ENCODE data around the gene SAFB.

SAFB gene

DNA sequence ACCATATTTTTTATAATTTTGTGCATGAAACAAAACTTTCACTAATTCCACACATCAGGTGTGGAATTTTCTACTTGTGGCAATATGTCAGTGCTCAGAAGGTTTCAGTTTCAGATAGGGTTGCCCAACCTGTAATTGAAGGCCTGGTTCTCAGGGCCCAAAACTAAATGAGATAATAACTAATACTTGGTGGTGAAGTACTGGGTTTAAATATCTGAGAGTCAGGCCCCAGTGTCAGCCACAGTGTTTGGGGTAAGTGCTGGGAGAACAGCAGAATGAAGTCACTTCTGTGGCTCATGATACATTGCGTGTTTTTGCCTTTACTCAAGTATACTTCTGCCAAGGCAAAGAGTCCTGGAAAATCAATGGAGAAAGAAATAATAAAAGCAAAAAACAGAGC lies 5.6 kb downstream of the SAFB start:
- DNase-seq: no peak

DNA sequence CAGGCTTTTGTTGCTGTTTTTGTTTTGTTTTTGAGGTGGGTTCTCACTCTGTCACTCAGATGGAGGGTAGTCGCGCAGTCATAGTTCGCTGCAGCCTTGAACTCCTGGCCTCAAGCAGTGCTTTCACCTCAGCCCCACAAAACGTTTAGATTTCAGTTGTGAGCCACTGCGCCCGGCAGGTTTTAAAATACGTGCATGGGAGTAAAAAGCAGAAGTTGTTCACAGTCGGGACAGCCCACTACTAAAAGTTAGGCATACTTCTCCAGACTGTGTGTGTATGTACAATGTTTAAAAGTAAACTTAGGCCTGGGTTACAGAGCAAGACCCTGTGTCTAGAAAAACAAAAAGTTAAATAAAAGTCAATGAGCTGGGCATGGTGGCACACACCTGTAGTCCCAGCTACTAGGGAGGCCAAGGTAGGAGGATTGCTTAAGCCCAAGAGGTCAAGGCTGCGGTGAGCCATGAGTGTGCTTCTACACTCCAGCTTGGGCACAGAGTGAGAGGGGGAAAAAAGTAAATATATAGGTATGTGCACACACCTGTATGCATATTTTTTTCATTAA lies 6.1 kb downstream of the SAFB start:
- DNase-seq: no peak

DNA sequence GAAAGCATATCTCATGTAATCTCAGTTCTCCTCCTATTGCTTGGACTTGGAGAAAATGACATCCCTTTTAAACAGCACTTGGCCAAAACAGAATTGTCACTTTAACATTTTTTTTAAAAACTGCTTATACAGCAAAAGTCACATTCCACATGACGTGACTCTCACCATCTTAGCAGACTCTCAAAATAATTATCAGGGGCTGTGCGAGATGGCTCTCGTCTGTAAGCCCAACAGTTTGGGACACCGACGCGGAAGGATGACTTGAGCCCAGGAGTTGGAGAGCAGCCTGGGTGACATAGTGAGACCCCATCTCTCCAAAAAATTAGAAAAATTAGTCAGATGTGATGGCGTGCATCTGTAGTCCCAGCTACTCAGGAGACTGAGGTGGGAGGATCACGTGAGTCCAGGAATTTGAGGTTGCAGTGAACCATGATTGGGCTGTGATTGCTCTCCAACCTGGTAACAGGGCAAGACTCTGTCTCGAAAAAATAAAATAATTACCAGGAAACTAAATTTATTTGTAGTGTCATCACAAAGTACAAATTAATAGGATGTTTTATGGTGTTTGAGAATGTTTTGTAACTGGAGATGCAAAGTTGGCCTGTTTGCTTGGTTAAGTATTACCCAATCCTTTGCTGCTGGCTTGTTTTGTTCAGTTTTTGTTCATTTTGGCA lies 8.8 kb downstream of the SAFB start:
- no peak for DNase-seq

DNA sequence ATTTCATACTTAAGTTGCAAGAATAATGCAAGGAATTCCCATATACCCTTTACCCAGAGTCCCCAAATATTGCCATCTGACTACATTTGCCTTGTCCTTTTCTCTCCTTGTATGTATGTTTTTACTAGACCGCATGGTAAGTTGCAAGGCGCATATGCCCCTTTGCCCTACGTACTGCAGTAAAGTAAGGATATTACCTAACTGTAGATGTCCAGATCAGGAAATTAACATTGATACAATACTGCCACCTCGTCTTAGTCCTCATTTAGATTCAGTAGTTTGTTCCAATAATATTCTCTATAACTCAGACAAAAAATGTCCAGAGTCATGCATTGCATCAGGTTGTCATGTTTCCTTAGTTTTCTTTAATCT lies 9.3 kb downstream of the SAFB start:
- no peak for DNase-seq

DNA sequence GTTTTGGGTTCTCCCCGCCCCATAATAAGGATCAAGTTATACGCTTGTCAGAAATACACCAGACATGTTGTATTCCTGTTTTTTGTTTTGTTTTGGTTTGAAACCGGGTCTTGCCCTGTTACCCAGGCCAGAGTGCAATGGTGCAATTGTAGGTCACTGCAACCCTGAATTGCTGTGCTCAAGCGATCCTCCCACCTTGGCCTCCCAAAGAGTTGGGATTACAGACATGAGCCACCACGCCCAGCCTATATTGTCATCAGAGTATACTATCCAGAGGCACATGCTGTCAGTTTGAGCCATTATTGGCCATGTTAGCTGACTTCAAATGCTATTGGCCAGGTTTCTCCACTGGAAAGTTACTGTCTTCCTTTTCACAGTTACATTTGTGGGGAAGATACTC lies 9.8 kb downstream of the SAFB start:
- DNase-seq: no peak

DNA sequence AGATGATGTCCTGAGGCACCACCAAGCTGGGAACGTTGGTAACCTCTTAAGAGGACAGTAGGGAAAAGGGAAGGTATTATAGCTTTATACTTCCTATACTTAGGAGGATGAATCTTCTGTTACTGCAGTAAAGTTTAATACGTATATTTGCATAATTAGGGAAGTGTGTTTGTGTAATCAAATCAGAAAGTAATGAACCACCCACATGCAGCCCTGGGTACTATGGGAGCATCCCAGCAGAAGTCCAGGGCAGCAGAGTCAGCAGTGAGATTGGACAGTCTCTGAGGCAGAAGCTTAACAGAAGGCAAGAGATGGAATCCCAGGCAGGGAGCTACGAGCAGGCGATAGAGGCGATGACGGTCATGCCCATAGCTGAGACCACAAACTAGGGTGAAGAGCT lies 12.5 kb downstream of the SAFB start:
- no peak for DNase-seq

DNA sequence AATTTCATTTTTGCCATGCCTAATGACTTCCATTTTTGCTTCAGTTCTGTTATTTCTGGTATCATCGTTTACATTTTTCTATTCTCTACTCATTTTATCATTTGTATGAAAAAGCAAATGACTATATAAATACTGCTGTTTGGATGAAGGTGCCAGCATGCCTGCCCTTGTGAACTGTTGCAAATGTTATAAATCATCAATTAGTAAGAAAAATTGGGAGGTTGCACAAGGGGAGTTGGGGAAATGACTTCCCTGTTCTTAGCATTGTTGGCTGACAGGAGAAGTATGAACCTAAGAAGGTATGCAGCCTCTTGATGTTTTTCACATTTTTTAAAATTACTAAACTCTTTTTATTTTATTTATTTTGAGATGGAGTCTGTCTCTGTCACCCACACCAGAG lies 15.1 kb downstream of the SAFB start:
- no peak for DNase-seq

DNA sequence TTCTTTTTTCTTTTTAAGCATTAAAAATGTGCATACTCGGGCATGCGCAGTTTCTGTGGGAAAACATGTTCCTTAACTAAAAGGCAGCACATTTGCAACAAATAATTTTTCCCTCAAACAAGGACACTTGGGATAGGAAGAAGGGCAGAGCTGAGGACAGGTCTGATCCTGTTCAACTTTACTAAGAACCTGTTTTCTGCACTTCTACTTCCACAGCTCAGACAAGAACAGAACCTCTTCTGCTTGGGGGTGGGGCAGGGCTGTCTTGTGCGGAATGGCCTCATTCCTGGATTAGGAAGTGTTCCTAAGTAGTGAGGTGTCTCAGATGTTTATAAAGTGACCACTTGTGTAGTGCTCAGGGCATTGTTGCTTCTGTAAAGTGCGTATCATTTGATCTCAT lies 18.3 kb downstream of the SAFB start:
- no peak for DNase-seq

DNA sequence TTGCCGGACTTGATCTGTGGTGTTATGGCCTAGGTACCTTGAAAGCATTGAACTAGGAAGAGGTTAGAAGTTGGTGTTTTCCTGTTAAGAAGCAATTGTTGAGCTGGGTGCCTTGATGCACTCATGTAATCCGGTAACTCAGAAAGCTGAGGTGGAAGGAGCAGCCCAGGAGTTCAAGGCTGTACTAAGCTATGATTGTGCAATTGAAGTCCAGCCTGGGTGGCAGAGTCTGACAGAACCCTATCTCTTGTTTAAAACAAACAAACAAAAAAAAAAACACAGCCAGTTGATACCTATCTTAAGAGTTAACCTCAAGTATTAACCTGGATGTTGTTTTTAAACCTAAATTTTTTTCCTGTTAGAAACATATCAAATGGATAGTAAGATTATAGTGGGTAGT lies 19.3 kb downstream of the SAFB start:
- no peak for DNase-seq

DNA sequence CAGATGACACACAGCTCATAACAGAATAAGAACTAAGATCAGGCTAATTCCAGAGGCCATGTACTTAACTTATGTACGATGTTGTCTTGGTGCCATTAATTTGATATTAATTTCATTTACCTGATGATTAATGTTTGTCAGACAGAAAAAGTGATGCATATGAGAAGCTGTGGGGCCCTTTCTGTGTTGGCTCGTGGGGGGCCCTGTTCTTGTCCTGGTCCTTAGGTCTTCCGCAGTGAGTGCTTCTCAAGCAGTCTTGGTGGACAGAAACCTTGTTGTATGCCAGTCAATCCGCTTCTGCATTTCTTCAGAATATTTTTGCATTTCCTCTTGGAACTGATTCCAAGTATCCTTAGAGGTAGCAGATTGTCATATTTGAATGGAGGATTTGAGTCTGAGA lies 20.2 kb downstream of the SAFB start:
- no peak for DNase-seq

DNA sequence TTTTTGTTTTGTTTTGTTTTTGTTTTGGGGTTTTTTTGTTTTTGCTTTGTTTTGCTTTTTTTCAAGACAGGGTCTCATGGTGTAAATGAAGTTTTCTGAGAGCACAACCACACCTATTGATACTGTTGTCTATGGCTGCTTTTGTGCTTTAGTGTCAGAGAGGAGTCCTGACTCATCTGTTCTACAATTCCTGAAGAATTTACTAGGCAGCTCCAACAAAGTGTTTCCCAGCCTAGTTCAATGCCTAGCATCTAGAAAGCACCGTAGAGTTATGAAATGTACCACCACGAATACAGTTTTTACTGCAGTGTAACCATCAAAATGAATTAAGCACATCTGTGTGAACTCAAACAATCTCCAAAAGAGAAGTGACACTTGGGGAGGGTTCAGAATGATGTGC lies 21.2 kb downstream of the SAFB start:
- no peak for DNase-seq

DNA sequence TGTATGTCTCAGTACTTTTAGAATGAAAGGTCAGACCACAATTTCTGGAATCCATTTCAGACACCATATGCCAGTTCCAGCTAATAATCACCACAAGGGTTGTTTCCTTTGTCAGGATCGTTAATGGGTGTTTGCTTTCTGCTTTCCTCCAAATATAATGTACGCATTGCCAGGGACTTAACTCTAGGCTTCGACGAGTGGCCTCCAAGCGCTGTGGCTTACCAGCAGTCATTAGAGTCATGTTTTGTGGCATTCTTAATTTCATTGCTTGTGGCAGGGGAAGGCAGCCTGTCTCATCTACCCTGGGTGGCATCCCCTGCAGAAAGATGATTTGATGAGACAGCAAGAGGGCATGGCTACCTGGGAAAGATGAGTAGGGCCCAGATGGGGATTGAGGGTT lies 22.5 kb downstream of the SAFB start:
- no peak for DNase-seq

DNA sequence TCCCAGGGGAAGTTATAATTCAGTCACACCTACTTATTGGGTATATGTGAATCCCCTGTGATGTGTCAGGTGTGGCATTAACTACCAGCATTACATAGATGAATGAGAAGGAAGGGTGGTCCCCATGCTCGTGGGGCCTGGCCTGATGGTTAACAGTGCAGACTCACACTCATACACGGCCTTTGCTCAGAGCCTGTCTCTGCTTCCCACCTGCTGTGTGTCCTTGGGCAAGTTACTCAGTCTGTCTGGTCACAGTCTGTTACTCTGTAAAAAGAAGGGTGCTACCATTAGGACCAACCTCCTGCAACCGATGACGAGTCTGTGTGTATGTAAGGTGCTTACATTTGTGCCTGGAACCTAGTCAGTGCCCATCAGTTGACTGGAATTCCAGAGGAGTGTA lies 23.8 kb downstream of the SAFB start:
- DNase-seq: no peak

DNA sequence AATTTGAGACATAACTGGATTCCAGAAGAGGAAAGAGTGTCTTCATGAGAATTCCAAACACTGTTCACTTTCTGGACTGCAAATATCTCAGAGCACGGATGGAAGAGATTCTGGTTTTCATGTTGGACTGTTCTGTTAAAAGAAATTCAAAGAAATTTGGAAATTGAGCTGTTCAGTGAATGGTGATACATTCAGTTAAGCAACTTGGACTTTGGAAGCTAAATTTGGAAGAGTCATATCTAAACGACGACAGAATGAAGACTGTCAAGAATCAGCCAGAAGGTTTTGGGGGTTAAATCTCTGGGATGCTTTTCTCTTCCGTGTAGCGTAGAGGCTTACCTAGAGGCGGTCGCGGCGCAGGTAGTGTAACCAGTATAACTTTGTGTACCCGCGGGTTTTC lies 25.6 kb downstream of the SAFB start:
- DNase-seq: no peak

DNA sequence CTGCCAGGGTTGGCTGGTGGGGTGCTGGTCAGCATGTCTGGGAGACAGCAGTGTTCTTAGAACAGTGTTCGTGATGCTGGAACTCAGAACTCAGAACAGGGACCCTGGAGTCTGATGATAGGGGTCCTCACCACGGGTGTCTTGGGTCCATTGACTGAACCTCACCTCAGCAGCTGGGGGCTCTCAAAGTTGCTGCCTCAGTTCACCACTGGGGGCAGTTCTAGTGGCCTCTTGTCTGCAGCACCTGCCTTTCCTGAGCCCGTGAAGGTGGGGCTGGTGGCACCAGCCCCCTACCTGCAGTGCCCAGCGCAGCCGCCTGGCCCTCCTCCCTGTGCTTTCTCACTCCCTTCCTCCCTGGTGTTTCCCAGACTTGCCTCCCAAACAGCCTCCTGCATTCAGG lies 28.5 kb downstream of the SAFB start:
- DNase-seq: no peak

DNA sequence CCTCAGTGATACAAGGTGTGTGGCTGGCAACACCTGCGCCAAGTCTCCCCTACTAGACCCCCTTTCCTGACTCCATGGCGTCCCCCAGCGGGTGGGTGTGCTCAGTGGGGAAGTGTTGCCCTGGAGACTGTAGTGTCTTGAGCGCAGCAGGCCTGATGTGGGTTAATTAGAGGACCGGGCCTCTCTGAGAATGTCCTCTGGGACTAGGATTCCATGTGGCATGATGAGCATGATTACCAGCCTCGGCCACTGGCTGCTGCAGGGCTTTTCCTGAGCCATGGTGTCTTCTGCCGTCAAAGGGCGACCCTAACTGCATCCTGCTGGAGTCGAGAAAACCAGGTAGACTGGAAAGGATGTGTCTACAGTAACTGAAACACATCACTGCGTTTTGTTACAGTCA lies 29.4 kb downstream of the SAFB start:
- DNase-seq: no peak

DNA sequence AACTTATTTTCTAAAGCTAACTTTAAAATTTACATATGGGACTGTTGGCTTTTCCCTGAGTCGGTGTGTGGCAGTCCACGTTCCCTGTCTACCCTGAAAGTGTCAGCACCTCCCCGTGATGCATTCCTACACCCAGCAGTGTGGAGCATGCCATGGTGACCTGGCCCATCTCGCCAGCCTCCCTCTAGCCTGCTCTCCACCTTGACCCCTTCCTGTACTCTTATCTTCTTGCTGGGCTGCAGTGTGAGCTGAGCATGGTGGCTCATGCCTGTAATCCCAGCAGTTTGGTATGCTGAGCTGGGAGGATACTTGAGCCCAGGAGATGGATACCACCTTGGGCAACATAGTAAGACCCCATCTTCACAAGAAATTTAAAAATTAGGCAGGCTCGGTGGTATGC lies 32.0 kb downstream of the SAFB start:
- DNase-seq: no peak

DNA sequence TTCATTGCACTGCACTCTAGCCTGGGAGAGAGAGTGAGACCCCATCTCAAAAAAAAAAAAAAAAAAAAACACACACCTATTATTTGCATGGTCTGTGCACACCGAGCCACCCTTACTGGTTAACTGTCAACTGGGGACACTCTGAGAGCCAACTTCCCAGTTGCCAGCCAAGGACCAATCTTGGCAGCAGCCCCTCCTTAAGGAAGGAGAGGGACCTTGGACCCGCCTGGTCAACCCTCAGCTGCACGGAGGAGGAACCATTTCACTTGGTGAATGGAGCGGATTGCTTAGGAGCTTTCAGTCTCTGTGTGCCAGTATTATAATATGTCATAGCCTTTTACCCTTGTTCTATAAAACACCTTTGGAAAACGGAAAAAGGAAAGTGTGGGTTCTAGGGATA lies 32.5 kb downstream of the SAFB start:
- DNase-seq: no peak

DNA sequence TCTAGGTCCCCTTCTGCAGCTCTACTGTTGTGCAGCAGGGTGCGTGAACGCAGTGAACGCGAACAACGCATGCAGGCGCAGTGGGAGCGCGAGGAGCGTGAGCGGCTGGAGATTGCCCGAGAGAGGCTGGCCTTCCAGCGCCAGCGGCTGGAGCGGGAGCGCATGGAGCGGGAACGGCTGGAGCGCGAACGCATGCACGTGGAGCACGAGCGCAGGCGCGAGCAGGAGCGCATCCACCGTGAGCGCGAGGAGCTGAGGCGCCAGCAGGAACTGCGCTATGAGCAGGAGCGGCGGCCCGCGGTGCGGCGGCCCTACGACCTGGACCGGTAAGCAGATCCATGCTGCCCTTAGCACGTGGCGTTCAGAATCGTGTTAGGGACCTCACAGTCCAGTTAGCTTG lies 38.6 kb downstream of the SAFB start:
- DNase-seq: no peak

DNA sequence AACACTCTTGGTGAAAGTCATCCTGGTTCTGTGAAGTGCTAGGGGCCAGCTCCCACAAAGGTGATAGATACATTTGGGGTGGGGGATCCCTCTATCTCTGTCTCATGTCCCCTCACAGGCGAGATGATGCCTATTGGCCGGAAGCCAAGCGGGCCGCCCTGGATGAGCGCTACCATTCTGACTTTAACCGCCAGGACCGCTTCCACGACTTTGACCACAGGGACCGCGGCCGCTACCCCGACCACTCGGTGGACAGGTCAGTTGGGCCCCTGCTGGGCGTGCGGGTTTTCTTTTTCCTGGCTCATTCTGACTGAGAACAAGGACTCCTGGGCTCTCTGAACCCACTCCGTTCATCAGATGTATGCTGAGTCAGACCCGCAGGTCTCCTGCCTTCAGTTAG lies 41.0 kb downstream of the SAFB start:
- no peak for DNase-seq

DNA sequence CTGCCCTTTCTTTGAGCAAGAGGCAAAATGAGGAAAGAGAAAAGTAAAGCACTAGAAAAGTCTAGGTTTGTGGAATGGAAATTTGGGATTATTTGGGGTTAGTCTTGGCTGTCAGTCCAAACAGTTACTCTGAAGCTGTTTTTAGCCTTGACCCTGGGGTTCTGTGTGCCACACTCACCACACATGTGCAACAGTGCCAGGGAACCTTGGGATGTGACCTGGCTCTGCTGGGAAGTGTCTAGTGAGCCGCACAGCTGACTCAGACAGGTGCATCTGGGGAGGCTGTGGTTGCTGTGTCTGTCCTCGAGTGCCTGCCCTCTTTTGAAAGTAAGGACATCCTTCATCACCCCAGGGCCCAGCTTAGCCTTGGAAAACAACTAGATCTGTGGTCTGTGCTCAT lies 41.6 kb downstream of the SAFB start:
- no peak for DNase-seq

DNA sequence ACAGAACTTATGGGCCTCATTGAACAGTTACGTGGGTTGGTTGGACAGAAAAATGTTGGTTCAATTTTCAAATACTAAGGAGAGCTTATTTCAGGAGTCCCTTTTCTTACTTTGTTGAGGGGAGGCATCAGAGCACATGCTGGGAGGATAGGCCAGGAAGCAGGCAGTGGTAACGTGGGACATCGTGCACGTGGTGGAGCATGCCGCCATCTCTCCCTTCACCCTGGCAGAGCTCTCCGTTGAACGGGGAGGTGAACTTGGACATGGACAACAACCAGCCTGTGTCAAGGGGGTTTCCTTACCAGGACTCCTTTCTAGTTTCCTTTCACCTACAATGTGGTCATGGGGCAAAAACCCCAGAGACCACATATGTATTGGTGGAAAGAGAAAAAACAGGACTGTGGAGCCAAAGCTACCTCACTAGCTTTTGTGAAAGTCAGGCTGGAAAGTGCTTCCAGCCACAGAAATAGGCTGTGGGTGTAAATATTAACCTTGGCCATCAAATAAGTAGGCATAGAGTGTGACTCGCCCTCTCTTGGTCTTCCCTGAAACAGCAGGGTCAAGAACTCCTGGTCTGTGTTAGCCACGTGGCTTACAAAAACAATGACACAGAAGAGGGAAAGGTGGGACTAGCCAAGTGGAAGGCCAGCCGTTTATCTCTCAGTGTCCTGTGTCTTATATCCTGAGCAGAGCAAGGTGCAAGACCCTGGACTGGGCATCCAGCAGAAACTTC lies 43.1 kb downstream of the SAFB start:
- no peak for DNase-seq

DNA sequence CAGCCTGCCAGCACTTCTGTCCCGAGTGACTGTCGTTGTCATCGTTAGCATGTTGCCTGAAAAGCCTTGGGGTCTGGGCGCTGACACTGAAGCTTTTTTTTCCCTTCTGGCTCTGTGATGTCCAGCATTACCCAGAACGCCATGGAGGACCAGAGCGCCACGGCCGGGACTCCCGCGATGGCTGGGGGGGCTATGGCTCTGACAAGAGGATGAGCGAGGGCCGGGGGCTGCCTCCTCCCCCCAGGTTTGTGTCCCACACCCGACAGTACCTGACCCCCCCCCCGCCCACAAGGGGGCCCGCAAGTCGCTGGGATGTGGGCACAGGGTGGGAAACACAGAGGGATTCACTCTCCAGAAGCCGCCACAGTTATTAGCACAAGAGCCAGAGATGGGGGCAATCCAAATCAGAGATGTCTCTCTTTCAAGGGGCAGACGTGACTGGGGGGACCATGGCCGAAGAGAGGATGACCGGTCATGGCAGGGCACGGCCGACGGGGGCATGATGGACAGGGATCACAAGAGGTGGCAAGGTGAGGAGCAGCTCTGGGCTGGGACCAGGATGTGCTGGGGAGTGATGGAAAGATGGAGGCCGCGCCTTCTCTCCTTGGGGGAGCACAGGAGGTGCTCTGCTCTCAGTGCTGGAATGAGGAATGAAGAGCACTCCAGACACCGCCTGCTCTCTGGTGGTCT lies 44.2 kb downstream of the SAFB start:
- no peak for DNase-seq

DNA sequence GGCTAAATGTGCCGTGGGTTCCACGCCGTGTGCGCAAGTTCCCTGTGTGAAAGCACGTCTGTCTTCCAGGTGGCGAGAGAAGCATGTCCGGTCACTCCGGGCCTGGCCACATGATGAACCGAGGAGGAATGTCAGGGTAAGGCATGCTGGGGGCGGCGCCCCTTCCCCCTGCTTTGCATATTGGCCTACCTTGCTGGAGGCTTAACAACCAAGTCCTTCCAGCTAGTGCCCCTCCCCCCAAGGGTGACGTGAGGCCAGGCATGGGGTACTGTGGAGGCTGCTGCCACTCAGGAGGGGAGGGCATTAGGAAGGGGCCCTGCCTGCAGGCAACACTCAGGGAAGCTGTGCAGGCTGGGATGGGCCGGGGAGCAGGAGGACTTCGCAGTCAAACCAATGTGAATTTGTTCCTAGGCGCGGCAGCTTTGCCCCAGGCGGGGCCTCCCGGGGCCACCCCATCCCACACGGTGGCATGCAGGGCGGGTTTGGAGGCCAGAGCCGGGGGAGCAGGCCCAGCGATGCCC lies 44.9 kb downstream of the SAFB start:
- no peak for DNase-seq
